Middle frontal gyrus (tissue), 1 donor: ENCODE results near the gene DOCK10.
"Not testable (repeated sequence)": the region's sequence is repeated elsewhere in the genome, so short reads cannot be mapped to it uniquely, and the experiment has no call there.

Experiments used
- DNase-seq: peaks from one replicate; pipeline ENCODE4 v3.0.0-alpha.2; 2015; ENCODE audit warnings: low spot score; ENCODE audit errors: extremely low spot score

The DOCK10 gene

DNA sequence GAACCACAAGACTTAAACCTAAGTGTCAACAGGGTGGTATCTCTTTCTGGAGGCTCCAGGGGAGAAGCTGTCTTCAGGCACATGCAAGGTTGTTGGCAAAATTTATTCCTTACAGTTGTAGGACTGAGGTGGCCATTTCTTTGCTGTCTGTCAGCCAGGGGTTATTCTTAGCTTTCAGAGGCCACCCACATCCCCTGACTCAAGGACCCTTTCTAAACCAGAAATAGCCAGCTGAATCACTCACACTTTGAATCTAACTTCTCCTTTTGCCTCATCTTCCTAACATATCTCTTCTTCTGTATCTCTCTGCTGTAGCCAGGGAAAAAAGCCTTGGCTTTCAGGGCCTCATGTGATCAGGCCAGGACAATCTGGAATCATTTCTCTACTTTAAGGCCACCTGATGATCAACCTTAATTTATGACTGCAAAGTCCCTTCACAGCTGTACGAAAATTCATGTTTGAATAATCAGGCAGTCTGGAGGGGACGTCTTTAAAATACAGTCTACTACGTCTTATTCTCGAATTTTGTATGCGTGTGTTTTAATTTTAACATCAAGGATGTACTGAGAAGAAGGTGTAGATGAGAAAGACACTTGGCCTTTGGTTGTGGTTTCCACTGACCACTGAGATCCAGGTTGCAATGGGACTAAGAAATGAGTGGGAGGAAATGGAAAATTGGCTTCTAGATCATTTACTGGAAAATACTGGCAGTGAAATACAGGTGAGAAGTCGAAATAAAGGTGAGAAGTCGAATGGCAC is 90.4 kb downstream of the DOCK10 start:
- no peak for DNase-seq

DNA sequence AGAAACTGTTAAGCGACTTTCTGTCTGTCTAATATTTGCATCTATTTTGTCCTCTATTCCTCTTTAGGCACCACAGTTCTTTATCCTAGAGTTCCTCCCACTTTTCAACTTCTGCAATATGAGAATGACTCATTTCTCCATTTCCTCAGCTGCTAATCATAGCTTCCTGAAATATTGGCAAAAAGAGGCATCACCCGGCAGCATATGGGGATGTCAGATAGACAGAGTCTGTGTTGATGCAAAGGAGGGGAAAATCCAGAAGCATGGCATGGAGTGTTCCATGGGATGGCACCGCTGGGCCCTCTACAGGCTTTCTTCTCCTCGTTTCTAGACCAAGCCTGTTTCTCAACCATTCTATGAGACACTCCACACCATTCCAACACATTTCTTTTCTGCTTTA is 93.4 kb downstream of the DOCK10 start:
- no peak for DNase-seq

DNA sequence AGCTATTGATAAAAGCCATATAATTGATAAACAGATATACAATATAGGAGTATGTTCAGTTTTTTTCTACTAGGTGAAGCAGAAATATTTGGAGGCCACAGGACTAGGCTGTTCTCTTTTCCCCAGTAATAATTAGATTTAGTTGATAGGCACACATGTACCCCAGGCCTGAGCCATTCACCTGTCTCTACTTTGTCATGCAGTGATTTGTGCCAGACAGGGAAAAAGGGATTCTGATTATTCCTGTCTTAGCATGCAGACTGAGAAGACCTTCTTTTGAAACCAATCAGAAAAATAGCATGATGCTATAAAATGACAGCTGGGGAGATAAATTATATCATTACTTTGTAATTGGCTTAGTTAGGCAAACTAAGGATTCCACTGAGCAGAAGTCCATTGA is 94.3 kb downstream of the DOCK10 start:
- no peak for DNase-seq

GRCh38 chr2:224947566-224947965 is 94.7 kb downstream of the DOCK10 start:
- no peak for DNase-seq

GRCh38 chr2:224946895-224947294 is 95.4 kb downstream of the DOCK10 start:
- no peak for DNase-seq

DNA sequence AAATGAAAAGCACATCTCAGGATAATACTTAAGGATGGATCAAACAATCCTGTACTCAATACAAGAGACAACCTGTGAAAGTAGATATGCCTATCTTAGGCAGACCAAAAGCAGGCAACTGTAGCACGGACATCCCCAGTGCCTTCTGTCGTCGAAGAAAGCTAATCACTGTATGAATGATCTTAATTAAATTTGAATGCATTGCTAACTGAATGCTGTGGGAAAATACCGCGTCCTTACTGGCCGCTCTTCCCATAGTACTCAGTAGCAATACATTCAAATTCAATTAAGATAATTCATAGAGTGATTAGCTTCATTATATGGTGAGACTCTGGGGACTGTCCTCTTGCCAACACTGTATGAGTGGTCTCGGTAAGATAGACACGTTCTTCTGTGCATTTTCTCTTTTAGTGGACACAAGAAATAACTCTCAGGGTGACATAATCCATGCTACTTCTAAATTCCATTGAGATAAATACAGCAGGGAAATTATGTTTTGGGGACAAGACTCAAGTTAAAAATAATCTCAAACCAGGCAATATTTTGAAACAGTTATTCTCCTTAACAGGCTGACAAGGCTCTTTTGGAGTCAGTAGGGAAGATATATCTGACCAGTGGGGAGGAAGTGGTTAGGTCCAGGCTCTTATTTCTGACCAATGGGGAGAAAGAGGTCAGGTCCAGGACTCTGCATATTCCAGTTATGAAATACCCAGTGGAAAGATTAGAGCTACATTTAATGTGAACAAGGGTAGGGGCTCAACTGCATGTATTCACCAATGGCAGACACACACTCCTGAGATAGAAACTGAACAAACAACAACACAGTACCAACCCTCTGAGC is 97.3 kb downstream of the DOCK10 start:
- no peak for DNase-seq

- DNase-seq: not testable (repeated sequence)
Observed at GRCh38 chr2:224943601-224944041, 98.6 kb downstream of the DOCK10 start.

GRCh38 chr2:224941960-224942359 is 100.3 kb downstream of the DOCK10 start:
- DNase-seq: no peak

GRCh38 chr2:224940618-224941017 is 101.7 kb downstream of the DOCK10 start:
- no peak for DNase-seq

DNA sequence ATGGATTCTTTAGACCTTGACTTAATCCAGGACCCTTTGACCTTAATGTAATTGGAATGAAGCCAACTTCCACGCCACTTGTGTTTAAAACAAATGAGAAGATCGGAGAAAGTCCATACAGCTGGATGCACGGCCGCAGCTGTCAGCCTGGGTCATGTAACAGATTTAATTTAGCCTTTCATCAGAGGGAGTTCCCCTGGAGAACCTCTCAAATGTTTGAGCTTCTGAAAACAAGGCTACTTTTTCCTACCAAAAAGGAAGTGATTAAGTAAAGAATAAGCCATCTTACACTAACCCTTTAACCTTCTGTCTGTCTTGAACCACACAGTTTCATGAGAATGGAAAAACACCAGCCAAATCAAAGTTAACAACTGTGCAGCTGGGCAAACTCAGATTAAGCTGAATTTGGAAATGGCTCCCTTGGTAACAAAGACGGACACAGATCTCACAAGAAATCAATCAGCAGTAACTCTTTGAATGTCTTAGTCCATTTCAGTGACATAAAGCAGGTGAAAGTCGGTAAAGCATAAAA is 103.6 kb downstream of the DOCK10 start:
- no peak for DNase-seq

DNA sequence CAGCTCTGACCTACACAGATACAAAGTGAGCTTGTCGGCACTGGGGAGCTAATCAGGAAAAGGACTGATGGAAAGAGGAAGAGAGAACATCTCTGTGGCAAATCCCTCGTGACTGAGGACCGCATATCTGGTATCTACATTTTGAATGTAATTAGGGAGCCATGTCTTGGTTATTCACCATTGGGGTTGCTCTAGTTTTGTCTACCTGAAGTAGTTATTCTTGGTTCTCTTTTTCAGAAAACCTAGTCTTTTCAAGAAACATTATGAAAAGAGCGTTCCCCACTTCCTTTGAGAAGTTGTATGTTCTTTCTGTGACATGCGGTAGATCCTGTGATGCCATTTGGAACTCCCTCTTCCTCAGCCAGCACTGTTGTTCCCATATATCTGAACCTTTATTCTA is 104.4 kb downstream of the DOCK10 start:
- no peak for DNase-seq

DNA sequence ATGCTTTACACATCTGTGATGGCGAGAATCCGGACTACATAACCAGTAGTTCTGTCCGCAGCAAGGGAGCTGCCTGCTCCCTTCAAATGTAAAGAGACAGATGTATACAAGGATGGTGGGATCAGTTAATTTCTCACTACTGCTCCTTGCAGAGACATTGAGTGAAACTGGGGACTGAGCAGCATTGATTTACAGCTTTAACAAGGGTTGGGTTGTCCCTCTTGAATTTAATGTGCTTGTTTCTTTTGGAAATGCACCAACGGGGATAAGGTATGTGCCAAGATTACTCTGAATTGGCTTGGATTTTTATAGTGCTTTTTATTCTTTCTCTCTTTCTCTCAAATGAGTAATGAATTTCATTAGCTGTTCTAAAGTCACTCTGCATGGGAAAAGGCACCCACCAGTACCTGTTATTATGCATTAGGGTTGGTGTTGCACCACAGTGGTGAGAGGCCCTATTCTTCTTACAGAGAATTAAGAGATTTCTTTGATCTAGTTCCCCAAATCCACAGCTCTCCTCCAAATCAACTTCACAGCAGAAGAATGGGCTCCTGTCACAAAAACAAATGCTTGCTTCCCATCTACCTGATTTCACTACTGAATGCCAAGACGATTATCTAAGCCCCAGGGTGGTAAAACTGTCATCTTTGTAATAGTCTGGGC is 107.6 kb downstream of the DOCK10 start:
- DNase-seq: no peak

DNA sequence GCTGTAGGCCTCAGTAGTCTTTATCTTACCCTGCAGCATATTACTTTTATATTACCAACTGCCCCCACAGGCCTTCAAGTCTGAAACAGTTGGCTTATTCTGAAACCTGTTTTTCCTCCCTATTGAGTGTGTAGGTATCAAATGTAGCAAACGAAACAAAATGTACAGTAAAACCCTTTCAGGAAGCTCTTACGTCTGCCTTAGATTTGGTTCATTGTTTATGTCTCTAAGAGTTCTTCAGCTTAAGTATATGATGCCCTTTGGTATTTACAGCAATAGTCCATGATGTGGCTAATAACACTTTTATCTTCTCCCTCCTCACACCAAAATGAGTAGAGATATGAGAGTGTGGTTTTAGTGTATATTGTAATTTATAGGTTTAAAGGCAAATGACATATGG is 108.8 kb downstream of the DOCK10 start:
- no peak for DNase-seq

GRCh38 chr2:224932522-224932921 is 109.7 kb downstream of the DOCK10 start:
- DNase-seq: no peak

DNA sequence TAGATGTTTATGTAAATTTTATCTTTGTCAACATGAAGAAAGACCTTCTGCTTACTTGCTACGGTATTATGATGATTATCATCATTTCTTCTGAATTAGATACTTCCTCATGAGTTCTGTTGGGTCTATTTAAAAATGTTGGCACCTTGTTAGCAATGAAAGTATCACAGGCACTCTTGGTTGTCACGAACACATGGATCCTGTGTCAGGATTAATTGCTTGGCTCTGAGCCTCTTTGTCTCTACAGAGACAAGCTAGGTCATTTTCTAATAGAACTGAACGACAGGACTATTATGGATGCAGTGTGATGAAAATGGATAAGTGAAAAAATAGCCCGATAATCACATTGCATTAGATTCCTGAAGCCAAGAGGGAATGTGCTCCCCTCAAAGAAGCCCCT is 110.3 kb downstream of the DOCK10 start:
- DNase-seq: no peak

DNA sequence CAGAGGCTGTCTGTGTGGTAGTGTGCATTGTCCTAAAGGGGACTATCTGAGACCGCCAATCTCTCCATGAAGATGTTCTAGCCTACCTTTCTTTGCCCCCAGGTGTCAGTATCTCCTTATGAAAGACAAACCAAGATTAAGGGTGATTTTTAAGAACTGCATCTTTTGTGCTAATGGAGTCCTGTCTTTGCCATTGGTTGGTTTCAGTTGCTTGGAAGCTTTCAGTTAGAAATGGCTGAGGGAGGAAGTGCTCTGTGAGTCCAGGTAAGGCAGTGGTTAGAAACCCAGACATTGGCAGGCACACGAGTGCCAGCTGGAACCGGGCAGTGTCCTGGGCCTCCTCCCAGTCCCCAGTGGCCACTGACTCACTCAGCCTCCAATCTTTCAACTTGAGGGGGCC is 111.3 kb downstream of the DOCK10 start:
- no peak for DNase-seq

DNA sequence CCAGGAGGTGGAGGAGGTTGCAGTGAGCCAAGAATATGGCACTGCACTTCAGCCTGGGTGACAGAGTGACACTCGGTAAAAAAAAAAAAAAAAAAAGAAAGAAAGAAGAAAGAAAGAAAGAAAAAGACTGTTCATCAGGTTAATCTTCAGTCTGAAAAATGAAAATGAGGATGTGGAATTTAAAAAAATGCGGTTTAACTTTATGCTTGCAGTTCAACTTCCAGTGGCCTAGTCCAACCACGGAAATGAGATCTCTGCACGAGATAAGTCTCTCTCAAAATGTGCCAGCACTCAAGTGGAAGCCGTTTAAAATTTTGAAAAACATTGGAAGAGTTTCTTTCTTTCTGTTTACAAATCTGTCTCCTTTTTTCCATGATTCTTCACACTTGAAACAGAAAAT is 112.1 kb downstream of the DOCK10 start:
- no peak for DNase-seq

- no peak for DNase-seq
Observed at GRCh38 chr2:224929512-224929911, 112.8 kb downstream of the DOCK10 start.

DNA sequence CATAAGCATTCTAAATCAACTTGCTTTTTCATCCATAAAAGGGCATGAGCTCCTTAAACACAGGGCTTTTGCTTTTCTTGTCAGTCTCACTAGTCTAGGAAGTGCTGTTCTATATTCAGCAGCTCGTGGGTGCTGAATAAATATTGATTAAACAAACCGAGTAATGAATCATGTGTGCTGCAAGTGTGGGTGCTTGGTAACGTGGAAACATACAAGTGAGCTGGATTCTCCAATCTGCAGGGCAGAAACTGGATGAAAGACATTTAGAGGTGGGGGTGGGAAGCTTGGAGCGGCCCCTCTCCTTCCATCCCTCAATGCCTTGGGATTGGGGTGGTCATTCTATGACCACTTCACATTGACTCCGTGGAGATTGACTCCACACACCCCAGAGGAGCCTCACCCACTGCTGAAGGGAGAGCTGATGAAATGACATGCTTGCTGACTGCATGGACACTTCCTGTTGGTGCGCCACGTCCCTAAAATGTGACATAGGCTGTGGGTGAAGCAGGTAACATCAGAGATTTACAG is 114.6 kb downstream of the DOCK10 start:
- DNase-seq: no peak

DNA sequence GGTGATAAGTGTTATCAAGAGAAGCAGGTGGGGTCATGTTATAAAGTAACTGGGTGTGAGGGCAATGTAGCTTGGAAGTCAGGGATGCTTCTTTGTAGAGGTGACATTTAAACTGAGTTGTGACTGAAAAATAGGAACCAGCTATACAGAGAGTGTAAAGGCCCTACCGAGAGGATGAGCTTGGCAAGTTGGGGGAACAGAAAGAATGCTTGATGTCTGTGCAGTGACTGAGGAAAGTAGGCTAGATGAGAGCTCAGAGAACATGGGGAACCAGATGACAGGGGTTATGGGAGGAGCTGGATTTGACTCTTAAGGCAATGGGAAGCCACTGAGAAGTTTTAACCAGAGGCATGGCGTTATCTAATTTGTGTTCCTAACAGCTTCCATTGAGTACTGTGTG is 115.3 kb downstream of the DOCK10 start:
- no peak for DNase-seq

DNA sequence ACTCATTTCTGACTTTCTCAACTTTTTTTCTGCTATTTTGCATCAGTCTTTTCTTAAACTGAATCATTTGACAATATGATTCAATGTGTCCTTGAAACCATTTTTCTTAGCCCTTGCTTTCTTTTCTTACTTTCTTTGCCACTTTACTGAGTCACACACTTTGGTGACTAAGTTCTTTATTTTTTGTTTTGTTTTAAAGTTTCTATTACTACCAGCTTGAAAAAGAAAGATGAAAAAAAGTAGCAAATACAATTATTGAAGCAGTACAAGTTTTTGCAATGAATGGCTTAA is 116.5 kb downstream of the DOCK10 start:
- no peak for DNase-seq
